ENCODE data around the gene NDUFS6. TPM values are rescaled to one million over a fixed set of nuclear protein-coding genes. Genes with fewer than 3 reads are reported as not detected.

The NDUFS6 gene
- total RNA-seq, 2 experiments from 2014 or later, result 40.5 to 42.4 TPM

DNA sequence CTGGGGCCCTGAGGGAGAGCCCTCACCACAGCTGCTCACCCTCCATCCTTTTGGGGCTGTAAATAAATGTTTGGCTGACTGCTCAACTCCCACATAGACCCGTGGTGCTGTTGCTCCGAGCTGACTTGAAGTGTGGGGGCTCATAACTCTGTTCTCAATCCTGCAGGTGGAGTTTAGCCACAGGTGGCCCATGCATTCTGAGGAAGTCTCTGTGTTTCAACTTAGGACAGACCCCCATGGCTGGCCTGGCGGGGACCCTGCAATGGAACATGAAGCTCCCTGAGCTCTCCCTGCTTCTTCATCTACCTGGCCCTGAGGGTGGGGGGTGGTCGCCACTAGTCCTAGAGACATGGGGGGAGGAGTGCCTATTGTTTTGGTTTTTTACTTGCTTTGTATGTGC is 19.7 kb downstream of the NDUFS6 start:
- no peaks in the 10 kb centered on the region for H3K9me3 Mint-ChIP-seq
- peaks cover 32% of the 10 kb centered on the region for H3K36me3 Mint-ChIP-seq
- no peak overlapping the region for H3K4me3 Mint-ChIP-seq
- H3K4me1 Mint-ChIP-seq, result no peaks in the 10 kb centered on the region
- DNase-seq, result no peak
- H3K27ac Mint-ChIP-seq, result no peak overlapping the region
- H3K27me3 Mint-ChIP-seq, result no peaks in the 10 kb centered on the region

DNA sequence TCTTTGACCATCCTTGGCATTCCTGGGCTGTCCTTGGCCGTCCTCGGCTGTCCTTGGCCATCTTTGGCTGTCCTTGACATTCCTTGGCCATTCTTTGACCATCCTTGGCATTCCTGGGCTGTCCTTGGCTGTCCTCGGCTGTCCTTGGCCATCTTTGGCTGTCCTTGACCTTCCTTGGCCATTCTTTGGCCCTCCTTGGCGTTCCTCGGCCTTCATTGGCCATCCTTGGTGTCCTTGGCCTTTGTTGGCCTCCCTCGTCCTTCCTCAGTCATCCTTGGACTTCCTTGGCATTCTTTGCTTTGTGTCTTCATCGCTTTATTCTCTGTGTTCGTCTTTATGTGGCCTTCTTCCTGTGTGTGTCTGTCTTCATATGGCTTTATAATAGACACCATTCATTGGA is 20.7 kb downstream of the NDUFS6 start:
- Mint-ChIP-seq H3K27me3 (no peaks in the 10 kb centered on the region), H3K27ac (no peak overlapping the region), H3K4me1 (no peaks in the 10 kb centered on the region), H3K36me3 (peaks cover 24% of the 10 kb centered on the region), H3K4me3 (no peak overlapping the region), H3K9me3 (no peaks in the 10 kb centered on the region)
- DNase-seq, result no peak

DNA sequence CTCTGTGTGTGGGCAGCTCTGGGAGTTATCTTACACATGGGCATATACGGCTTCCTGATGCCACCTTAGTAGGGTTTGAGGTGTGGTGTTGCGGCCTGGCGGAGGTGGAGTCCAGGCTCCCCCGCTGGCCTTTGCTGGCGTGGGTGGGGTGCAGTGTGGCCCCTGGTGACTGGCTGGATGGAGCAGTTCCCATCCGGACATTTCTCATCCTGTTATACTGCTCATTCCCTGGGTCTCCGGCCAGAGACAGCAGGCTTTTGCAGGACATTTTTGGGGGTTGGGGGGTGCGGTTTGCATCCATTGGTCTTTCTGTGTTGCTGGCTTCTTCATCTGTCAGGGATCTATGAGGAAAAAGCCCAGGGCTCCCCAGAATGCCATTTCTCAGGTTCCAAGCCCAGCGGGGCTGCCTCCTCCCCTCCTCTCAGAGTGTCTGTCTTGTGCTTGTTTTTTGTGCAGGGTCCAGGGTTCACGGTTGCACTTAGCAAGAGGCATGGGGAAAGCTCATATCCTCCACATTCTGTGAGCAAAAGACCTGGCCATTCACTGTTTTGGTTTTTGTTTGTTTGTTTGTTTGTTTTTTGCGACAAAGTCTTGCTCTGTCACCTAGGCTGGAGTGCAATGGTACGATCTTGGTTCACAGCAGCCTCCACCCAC is 22.3 kb downstream of the NDUFS6 start:
- Mint-ChIP-seq H3K27me3 (no peaks in the 10 kb centered on the region), H3K27ac (no peak overlapping the region)

GRCh38 chr5:1824109-1824821 is 23.1 kb downstream of the NDUFS6 start:
- DNase-seq, result no peak
- H3K4me1 Mint-ChIP-seq, result no peaks in the 10 kb centered on the region
- no peak overlapping the region for H3K27ac Mint-ChIP-seq
- peaks cover 10% of the 10 kb centered on the region for H3K36me3 Mint-ChIP-seq
- H3K9me3 Mint-ChIP-seq, result no peaks in the 10 kb centered on the region
- no peaks in the 10 kb centered on the region for H3K27me3 Mint-ChIP-seq
- no peak overlapping the region for H3K4me3 Mint-ChIP-seq

More for the DNA sequence above, 22.3 kb downstream of the NDUFS6 start:
- H3K4me3 Mint-ChIP-seq, result no peak overlapping the region
- no peak for DNase-seq
- H3K4me1 Mint-ChIP-seq, result no peaks in the 10 kb centered on the region
- peaks cover 16% of the 10 kb centered on the region for H3K36me3 Mint-ChIP-seq
- H3K9me3 Mint-ChIP-seq, result no peaks in the 10 kb centered on the region

- H3K4me1 Mint-ChIP-seq, result no peaks in the 10 kb centered on the region
- no peak overlapping the region for H3K4me3 Mint-ChIP-seq
- no peaks in the 10 kb centered on the region for H3K27me3 Mint-ChIP-seq
- H3K36me3 Mint-ChIP-seq, result peaks cover 10% of the 10 kb centered on the region
- H3K27ac Mint-ChIP-seq, result no peak overlapping the region
- DNase-seq, result no peak
- H3K9me3 Mint-ChIP-seq, result no peaks in the 10 kb centered on the region
Observed at GRCh38 chr5:1824903-1825841, 24.0 kb downstream of the NDUFS6 start.

DNA sequence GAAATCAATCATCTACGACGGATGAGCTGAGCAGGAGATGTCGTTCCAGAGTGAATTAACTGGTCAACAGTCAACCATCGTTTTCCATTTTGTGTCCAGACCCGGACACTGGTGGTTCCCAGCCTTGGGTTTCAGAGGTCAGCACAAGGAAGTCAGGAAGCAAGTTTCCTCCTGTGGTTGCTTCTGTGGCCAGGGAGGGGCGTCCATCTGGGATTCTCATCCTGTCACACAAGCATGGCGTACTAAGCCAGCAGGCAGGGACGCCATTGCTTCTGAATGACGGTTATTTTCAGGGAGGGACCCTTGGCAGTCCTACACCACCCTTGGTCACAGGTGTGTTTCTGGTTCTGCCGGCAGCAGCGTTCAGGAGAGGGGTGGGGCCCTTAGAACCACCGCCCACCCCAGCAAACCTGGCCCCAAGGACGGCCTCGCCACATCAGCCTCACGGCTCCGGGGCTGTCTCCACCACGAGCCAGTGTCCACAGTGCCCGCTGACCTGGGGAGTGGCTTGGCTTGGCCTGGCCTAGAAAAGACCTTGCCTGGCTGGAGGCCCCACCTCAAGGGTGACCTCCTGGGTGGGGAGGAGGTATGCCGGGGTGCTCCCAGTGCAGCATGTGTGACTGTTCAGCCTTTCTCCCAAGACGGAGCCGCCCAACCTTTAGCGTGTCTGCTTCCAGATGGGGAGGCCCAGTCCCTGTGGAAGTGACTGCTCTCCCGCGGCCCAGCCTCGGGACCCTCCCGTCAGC is 25.2 kb downstream of the NDUFS6 start:
- Mint-ChIP-seq H3K9me3 (no peaks in the 10 kb centered on the region), H3K27ac (no peak overlapping the region), H3K4me1 (no peaks in the 10 kb centered on the region), H3K36me3 (peaks cover 6% of the 10 kb centered on the region), H3K4me3 (no peak overlapping the region), H3K27me3 (no peaks in the 10 kb centered on the region)
- DNase-seq, result no peak

DNA sequence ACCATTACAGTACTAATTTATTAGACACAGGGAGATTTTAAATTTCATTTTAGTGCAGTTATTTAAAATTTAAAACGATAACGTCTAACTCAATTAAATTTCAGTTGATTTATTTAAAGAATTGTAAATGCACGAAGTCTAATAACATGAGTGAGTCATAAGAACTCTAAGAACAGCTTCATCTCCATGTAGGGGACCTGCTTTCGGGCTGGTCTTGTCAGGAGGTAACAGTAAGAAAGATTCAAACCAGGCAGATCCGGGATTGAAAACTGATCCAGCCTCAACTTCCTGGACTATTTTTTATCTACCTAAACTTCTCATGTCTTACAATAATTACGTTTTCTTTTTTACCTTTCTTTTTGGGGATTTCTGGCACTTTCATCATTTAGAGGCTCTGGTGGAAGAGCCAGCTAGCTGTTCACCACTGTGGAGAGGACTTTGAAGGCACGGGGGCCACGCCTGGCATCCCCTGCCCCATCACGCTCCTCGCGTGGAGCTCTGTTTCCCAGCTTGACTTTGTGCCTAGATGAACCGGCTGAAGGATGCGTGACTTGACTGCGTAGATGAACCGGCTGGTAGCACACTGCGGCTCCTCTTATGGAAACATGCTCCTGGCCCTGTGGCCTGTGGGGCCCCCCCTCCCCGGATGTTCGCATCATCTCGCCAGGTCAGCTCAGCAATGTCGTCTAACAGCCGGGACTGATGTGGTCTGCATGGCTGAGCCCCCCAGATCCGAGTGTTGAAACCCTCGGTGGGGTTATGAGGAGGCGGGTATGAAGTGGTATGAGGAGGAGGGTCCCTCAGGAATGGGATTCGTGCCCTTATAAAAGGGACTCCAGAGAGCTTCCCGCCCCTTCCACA is 26.0 kb downstream of the NDUFS6 start:
- Mint-ChIP-seq H3K4me3 (no peak overlapping the region), H3K36me3 (no peaks in the 10 kb centered on the region), H3K4me1 (no peaks in the 10 kb centered on the region), H3K9me3 (no peaks in the 10 kb centered on the region), H3K27ac (no peak overlapping the region), H3K27me3 (no peaks in the 10 kb centered on the region)
- no peak for DNase-seq

- no peaks in the 10 kb centered on the region for H3K9me3 Mint-ChIP-seq
- H3K4me1 Mint-ChIP-seq, result no peaks in the 10 kb centered on the region
- DNase-seq, result peak; percentile 11
- H3K4me3 Mint-ChIP-seq, result no peak overlapping the region
- H3K27ac Mint-ChIP-seq, result no peak overlapping the region
- H3K27me3 Mint-ChIP-seq, result no peaks in the 10 kb centered on the region
- H3K36me3 Mint-ChIP-seq, result no peaks in the 10 kb centered on the region
Observed at GRCh38 chr5:1827886-1828397, 26.7 kb downstream of the NDUFS6 start.

GRCh38 chr5:1830571-1831228 is 29.5 kb downstream of the NDUFS6 start:
- H3K4me1 Mint-ChIP-seq, result no peaks in the 10 kb centered on the region
- H3K9me3 Mint-ChIP-seq, result no peaks in the 10 kb centered on the region
- H3K4me3 Mint-ChIP-seq, result no peak overlapping the region
- no peak for DNase-seq
- H3K36me3 Mint-ChIP-seq, result no peaks in the 10 kb centered on the region
- peaks cover 6% of the 10 kb centered on the region for H3K27me3 Mint-ChIP-seq
- H3K27ac Mint-ChIP-seq, result no peak overlapping the region

GRCh38 chr5:1831257-1831656 is 30.1 kb downstream of the NDUFS6 start:
- no peaks in the 10 kb centered on the region for H3K9me3 Mint-ChIP-seq
- no peaks in the 10 kb centered on the region for H3K4me1 Mint-ChIP-seq
- H3K36me3 Mint-ChIP-seq, result no peaks in the 10 kb centered on the region
- DNase-seq, result no peak
- H3K27ac Mint-ChIP-seq, result no peak overlapping the region
- no peak overlapping the region for H3K4me3 Mint-ChIP-seq
- peaks cover 6% of the 10 kb centered on the region for H3K27me3 Mint-ChIP-seq

DNA sequence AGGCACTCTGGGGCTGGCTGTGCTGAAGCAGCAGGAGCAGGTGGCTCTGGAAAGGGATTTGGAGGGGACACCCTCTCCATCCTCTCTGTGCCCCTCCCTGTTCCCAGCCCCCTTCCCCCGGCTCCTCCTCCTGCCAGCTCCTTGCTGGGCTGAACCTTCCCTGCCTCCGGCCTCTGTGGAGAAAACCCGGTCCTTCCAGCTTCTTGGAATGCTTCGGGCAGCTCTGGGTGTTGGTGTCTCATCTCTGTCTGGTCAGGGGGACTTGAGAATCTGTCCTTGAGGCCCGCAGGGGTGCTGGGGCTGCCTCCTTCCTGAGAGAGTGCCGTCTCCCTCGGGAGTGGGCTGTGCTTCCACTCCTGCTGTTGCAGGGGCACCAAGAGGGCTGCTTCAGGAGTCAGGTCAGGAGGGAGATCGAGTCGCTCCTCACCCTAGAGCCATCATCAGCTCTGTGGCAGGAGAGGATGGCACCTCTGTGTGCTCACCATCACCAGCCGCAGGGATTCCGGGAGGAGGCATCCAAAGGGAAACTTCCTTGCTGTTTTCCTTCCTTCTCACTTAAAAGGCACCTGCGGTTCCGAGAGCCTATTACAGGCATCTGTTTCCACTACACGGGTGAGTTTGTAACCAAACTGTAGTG is 30.6 kb downstream of the NDUFS6 start:
- Mint-ChIP-seq H3K9me3 (no peaks in the 10 kb centered on the region), H3K36me3 (no peaks in the 10 kb centered on the region), H3K27ac (no peak overlapping the region), H3K4me1 (no peaks in the 10 kb centered on the region), H3K4me3 (no peak overlapping the region), H3K27me3 (peaks cover 6% of the 10 kb centered on the region)
- DNase-seq, result no peak

DNA sequence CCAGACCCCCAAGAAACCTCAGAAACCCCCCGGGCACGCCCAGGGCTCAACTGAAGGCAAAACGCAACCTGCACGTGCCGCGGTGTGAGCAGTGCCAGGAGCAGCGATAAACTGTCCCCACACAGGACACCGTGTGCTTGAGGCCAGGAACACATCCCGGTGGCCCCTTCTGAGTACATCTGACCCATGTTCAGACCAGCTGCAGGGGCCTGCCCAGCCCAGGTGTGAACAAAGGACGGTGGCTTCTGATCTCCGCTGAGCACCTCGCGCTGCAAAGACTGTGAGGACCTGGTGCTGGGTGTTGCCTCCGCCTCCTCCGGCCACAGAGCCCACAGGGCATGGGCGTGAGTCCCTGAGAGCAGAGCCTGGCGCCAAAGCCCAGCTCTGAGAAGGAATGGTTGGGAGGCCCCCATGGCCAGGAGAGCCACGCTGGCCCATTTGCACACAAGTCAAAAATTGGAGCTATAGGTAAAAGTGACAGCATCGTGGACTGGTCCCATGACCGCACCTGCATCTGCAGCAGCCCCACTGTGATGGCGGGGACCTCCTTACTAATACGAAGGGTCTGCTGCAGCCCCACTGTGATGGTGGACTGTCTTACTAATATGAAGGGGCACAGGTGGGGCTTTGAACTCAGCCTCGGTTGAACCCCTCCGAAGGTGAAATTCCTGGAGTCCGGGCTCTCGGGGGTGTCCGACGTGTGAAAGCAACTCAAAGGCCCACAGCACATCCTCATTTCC is 31.5 kb downstream of the NDUFS6 start:
- Mint-ChIP-seq H3K27me3 (peaks cover 6% of the 10 kb centered on the region), H3K36me3 (no peaks in the 10 kb centered on the region), H3K27ac (no peak overlapping the region), H3K9me3 (no peaks in the 10 kb centered on the region), H3K4me1 (no peaks in the 10 kb centered on the region), H3K4me3 (no peak overlapping the region)
- DNase-seq, result no peak
